ENCODE data around the gene HDGF.

HDGF gene

GRCh38 chr1:156725683-156726280, 25.7 kb downstream of the HDGF start:
- no peak for DNase-seq (ENCODE audit: low read depth in 2 of 2)

GRCh38 chr1:156721535-156721934, 29.9 kb downstream of the HDGF start:
- no peak for DNase-seq (ENCODE audit: low read depth in 2 of 2)

GRCh38 chr1:156721131-156721530, 30.3 kb downstream of the HDGF start:
- no peak for DNase-seq (ENCODE audit: low read depth in 2 of 2)

GRCh38 chr1:156717351-156717750, 34.1 kb downstream of the HDGF start:
- DNase-seq (ENCODE audit: low read depth in 2 of 2): no peak

- DNase-seq (ENCODE audit: low read depth in 2 of 2): no peak
Measured at GRCh38 chr1:156714830-156715229, 36.6 kb downstream of the HDGF start.

GRCh38 chr1:156712626-156713025, 38.8 kb downstream of the HDGF start:
- no peak for DNase-seq (ENCODE audit: low read depth in 2 of 2)

GRCh38 chr1:156711011-156711817, 40.3 kb downstream of the HDGF start:
- DNase-seq (ENCODE audit: low read depth in 2 of 2): no peak

GRCh38 chr1:156709757-156710489, 41.6 kb downstream of the HDGF start:
- no peak for DNase-seq (ENCODE audit: low read depth in 2 of 2)

GRCh38 chr1:156709031-156709430, 42.4 kb downstream of the HDGF start:
- DNase-seq (ENCODE audit: low read depth in 2 of 2): no peak

- no peak for DNase-seq (ENCODE audit: low read depth in 2 of 2)
Measured at GRCh38 chr1:156708218-156708661, 43.2 kb downstream of the HDGF start.

GRCh38 chr1:156707417-156708217, 43.9 kb downstream of the HDGF start:
- DNase-seq (ENCODE audit: low read depth in 2 of 2): no peak

GRCh38 chr1:156706657-156707416, 44.6 kb downstream of the HDGF start:
- DNase-seq (ENCODE audit: low read depth in 2 of 2): no peak

- DNase-seq (ENCODE audit: low read depth in 2 of 2): no peak
Measured at GRCh38 chr1:156705918-156706656, 45.4 kb downstream of the HDGF start.

- DNase-seq (ENCODE audit: low read depth in 2 of 2): no peak
Measured at GRCh38 chr1:156705321-156705917, 46.1 kb downstream of the HDGF start, which contains the start of gene CRABP2. TSS of gene CRABP2 (minus strand) at chr1:156705583. CDS start at chr1:156705446, 137 bp downstream.

GRCh38 chr1:156704930-156705320, 46.5 kb downstream of the HDGF start:
- DNase-seq (ENCODE audit: low read depth in 2 of 2): no peak

GRCh38 chr1:156704166-156704711, 47.2 kb downstream of the HDGF start:
- no peak for DNase-seq (ENCODE audit: low read depth in 2 of 2)

- DNase-seq (ENCODE audit: low read depth in 2 of 2): no peak
Measured at GRCh38 chr1:156703741-156704140, 47.7 kb downstream of the HDGF start.

- DNase-seq (ENCODE audit: low read depth in 2 of 2): no peak
Measured at GRCh38 chr1:156703336-156703735, 48.1 kb downstream of the HDGF start.

GRCh38 chr1:156700736-156701531, 50.5 kb downstream of the HDGF start:
- no peak for DNase-seq (ENCODE audit: low read depth in 2 of 2)
